NOMO-1 (cell line): ENCODE measurements around the gene CCL16.
"Not testable (repeated sequence)": the region's sequence is repeated elsewhere in the genome, so short reads cannot be mapped to it uniquely, and the experiment has no call there.

Experiments used
- DNase-seq, 2 experiments: peaks; one replicate each; lab custom pipeline; 2025; ENCODE audit not compliant: unreplicated experiment in 2 of 2; lab: John Stamatoyannopoulos, UW

The CCL16 gene, protein sequence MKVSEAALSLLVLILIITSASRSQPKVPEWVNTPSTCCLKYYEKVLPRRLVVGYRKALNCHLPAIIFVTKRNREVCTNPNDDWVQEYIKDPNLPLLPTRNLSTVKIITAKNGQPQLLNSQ

DNA sequence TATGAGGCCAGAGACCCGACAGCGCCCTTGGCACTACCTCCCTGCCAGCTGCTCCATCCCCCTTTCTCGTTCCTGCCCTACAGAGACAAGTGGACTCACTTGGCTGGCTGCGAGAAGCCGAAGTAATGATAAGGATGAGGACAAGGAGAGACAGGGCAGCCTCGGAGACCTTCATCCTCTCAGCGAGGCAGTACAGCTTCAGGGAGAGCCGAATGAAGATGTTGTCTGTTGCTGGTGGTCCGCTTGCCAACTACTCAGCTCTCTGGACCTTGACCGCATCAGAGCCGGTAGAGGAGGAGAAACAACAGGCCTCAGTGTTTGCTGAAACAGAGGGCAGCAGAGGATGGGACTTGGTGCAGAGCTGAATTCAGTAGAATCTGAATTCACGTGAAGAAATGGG is at the start of gene CCL16:
Gene CCL16 (minus strand): TSS at position 252 of the 400 bp plus-strand sequence. CDS start 77 bp downstream, at position 175.
- no peak for DNase-seq

DNA sequence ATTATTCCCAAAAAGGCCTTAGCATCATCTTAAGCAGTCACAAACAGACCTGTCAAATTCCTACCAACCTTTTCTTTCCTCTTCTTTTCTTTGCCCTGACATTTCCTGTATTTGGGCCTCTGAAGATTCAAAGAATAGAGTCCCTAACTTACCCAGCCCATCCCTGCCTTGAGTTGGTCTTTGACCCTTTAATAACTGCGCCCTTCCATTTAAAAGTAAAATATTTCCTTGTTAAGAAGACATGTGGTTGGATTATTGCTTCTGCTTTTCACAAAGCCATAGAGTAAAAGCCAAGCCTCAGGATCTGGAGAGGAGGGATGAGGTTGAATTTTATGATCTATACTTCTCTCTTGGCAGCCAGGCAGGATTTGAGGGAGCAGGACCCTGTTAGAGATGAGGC is 49.7 kb upstream of the CCL16 start:
- no peak for DNase-seq

DNA sequence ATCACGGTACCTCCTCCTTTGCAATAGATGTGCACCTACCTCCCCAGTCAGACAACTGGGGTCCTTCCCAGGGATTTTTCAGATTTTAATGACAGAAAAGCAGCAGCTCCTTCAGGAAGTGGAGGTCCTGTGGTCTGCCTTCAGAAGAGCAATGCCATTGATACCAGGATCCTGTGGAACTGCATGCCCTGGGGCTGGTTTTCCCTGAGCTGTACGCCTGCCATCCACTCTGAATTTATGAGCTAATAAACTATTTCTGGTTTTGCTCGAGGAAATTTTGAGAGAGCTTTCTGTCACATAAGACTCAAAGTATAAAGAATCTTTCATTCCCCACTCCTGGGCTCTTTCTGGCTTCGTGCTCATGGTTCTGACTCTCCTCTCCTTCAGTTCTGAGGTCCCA is 46.5 kb upstream of the CCL16 start:
- no peak for DNase-seq

DNA sequence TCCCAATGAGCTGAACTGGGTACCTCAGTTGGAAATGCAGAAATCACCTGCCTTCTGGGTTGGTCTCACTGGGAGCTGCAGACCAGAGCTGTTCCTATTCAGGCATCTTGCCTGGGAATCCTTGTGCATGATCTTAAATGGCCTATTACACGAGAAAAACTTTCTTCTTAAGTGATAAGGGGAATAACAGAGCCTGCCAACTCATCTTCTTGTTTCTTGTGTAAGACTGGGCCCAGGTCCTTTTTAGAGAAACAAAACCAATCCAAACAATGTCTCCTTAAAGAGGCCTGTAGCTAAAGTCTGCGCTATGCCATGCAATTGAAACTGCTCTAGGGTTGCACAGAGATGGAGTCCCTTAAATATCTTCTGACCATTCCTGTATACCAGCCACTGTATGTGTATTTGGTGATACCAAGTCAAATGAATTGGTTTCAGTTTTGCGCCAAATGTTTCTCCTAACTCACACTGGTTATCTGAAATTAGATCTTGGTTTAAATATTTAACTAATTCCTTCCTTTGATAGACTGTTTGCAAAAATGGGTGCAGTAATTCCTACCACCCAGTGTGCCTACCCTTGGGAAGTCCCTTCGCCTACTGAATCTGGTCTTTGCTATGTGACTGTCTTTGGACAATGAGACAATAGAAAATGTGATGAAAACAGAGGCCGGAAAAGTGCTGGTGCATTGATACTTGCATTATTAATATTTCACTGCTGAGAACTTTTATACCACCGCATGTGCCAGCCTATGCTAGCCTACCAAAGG is 43.0 kb upstream of the CCL16 start:
- DNase-seq: no peak

DNA sequence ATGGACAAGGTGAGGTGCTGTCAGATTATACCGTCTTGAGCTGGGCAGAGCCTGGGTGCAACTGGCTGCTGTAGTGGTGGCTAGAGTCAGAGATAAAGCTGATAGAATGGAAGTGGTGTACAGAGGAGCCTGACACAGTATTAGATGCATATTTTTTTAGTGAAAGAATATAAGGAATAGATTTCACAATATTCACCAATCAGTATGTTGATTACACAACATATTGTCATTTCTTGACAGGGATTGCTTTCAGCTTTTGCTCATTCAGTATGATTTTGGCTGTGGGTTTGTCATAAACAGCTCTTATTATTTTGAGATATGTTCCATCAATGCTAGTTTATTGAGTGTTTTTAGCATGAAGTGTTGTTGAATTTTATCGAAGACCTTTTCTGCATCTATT is 38.1 kb upstream of the CCL16 start:
- DNase-seq: no peak

DNA sequence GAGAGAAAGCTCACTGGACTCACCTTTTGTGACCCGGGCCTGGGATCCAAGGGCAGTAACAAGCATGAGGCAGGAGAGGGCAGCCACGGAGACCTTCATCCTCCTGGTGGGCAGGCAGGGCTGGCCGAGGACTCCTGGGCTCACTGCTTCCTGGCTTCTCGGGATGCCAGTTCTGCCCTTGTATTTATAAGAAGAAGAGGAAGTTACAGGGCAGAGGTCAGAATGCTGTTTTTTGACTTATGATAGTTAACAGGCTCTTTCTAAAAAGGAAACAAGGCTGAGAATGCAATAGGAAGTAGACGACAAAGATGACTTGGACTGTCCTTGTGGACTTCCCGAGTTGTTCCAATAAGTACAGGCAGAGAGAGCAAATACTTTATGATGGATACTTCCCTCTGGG is 36.5 kb upstream of the CCL16 start, which contains the start of gene CCL23:
Gene CCL23 (minus strand): TSS at position 174 of the 400 bp plus-strand sequence. CDS start 75 bp downstream, at position 99.
- DNase-seq: peak; percentile 37 to 79

DNA sequence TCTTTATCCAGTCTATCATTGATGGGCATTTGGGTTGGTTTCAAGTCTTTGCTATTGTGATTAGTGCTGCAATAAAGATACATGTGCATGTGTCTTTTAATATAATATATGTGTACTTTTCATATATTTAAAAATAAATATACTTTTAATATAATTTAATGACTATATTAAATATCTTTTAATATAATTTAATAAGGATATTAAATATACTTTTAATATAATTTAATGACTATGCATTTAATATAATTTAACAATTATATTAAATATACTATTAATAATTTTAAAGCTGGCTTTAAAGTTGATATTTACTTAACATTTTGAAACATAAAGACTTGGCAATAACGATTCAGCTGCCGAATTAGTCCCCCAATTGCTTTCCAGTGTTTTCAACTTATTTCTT is 35.3 kb upstream of the CCL16 start:
- no peak for DNase-seq

DNA sequence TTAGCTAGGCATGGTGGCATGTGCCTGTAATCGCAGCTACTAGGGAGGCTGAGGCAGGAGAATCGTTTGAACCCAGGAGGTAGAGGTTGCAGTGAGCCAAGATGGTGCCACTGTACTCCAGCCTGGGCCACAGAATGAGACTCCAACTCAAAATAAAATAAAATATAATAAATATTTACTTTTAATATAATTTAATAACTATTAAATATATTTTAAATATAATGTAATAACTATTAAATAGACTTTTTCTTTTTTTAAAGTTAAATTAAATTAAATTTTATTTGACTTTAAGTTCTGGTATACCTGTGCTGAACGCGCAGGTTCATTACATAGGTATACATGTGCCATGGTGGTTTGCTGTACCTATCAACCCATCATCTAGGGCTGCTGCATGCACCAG is 34.6 kb upstream of the CCL16 start:
- DNase-seq: not testable (repeated sequence)

DNA sequence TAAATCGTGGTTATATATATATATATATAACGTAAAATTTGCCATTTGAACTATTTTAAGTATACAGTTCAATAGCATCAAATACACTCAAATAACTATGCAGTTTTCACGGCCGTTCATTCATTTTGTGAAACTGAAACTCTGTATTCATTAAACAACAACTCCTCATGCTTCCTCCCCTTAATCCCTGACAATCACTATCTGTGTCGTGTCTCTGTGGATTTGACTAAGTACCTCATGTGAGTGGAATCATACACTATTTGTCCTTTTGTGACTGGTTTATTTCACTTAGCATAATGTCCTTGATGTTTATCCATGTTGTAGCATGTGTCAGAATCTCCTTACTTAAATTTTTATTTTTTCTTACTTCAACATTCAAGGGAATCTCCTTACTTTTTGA is 33.6 kb upstream of the CCL16 start:
- no peak for DNase-seq

DNA sequence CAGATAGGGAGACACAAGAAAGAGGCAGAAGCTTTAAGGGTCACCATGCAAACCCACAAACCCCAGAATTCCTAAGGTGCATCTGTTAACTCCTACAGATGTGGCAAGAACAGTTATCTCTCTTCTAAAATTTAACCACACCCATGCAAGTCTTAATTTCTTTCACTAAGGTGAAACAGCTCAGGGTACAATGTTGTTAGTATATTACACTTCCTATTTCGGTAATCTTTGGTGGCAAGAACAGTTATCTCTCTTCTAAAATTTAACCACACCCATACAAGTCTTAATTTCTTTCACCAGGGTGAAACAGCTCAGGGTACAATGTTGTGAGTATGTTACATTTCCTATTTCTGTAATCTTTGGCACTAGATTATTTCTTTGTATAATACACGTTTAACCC is 29.9 kb upstream of the CCL16 start:
- no peak for DNase-seq

DNA sequence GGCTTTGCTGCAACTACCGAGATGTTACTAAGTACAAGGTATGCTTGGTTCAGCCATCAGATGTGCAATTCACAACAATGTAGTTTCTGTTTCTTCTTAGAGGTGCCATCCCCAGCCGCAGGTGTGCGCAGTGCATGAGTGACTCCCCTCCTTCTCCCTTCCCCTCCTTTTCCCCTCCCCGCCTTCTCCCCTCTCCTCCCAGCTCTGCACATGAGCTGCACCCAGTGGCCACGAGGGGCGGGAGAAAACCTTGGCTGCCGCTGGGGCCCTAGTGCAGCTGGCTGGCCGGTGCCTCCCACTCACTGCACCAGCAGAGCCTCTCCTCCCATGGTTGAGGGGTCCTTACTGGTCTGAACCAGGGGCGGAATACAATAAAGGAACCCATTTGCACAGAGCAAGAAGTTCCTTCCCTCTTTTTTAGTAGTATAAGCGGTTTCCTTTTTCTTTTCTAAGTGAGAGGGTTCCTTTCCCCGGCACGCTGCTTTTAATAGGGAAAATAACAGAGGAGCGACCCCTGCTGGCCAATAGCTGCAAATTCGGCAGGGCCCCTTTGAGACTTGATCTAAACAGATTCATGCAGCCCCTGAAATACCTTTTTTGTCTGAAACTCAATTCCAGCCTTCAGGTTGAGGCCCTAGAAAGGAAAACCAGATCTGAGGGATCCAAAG is 27.8 kb upstream of the CCL16 start:
- DNase-seq: no peak

DNA sequence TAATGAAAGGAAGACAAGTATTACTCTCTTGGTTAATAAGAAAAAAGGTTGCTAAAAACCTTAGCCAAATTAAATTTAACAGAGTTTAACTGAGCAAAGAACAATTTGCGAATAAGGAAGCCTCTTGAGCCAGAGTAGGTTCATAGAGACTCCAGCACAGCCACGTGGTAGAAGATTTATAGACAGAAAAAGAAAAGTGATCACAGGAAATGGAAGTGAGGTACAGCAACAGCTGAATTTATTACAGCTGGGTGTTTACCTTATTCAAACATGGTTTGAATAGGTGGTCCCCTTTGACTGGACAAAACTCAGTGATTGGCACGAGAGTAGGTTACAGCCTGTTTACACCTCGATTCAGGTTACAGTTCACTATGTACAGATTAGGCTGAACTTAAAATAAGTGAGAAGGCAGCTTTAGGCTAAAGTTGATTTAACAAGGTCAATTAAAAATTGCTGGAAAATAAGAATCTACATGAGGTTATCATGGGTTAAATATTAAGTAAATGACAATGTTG is 23.4 kb upstream of the CCL16 start:
- peak in 1 of 2 experiments; percentile 21 for DNase-seq

DNA sequence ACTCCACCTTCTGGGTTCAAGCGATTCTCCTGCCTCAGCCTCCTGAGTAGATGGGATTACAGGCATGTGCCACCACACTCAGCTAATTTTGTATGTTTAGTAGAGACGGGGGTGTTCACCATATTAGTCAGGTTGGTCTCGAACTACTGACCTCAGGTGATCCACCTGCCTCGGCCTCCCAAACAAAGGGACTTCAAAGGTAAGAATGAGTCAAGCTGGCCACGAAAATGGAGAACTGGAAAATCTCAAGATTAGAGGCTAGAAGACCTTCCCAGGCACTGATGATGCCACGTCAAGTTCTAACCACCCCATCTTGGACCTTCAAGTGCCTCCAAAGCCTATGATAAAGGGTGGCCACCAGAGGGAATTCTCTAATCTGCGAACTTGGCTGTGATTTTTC is 21.3 kb upstream of the CCL16 start:
- DNase-seq: no peak

DNA sequence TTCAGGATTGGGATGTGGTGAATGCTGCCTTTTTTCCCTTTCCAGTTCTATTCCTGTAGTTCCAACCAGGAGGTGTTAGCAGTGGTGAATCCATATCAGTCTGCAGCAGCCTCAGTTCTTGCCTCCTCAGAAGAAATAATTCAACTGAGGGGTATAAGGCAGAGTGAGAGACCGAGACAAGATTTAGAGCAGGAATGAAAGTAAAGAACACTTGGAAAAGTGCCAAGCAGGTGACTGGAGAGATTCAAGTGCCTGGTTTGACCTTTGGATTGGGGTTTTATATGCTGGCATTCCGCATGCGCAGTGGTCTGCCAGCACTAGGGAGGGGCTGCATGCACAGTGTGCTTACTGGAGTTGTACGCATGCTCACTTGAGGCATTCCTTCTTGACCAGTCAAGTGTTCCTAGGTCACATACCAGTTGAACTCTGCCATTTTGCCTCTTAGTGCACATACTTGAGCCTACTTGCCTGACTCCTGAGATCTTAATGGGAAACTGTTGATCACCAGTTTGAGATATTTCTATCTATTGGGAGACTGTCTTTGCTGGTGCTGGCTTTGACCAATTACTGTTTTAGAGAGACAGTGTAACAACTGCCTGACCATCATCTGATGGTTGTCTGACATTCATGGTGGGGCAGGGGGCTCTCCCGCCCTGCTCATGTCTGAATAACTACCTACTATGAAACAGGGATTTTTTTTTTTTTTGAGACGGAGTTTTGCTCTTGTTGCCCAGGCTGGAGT is 20.7 kb upstream of the CCL16 start:
- no peak for DNase-seq

DNA sequence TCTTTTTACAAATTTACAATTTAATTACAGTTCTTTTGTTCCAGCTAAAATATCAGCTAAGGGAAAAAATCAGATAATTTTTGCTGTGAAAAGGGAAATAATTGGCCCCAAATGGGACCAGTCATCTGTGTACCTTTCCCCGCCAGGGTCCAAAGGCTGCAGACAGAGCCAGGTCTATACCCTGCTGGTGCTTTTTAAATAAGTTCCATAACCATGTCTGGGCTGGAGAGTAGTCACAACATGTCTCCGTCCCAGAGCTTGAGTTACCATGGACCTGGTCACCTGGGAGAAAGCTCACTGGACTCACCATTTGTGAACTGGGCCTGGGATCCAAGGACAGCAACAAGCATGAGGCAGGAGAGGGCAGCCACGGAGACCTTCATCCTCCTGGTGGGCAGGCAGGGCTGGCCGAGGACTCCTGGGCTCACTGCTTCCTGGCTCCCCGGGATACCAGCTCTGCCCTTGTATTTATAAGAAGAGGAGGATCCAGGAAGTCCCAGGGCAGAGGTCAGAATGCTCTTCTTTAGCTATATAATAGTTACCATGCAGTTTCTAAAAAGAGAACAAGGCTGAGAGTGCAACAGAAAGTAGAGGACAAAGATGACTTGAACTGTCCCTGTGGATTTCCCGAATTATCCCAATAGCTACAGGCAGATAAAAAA is 19.9 kb upstream of the CCL16 start, which contains the start of gene CCL15:
Gene CCL15 (minus strand): TSS at position 444 of the 662 bp plus-strand sequence. CDS start 61 bp downstream, at position 383.
- no peak for DNase-seq

DNA sequence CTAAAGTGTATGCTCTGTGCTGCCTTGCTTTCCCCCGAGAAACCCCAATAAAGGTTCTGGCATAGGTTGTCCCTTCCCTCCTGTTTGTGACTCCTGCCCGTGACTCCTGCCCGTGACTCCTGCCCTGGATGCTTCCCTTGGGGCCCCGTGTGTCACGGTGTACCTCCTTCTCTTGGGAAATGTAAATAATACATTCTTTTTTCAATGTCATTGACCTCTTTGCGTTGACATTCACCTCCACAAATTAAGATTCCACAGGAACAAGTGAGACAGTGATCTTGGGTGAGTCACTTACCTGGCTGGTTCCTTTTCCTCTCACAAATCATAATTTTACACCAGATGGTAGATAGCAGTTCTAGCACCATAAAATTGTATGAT is 19.4 kb upstream of the CCL16 start:
- no peak for DNase-seq

DNA sequence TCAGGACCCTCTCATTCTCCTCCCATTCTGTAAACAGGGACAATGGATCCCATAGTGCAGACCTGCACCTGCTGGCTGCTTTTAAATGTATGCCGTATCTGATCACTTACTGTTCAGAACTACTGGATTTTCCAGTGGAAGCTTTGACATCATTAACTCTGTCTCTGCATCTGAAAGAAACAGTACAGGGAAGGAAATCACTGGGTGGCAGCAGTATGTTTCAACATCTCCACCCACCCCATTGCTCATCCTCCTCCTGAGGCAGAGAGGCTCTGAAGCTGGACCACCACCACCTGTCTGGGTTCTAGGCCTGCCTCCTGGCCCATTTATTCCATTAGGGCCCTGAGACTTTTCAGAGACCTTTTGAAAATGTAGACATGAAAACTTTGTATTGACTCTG is 17.5 kb upstream of the CCL16 start:
- no peak for DNase-seq

DNA sequence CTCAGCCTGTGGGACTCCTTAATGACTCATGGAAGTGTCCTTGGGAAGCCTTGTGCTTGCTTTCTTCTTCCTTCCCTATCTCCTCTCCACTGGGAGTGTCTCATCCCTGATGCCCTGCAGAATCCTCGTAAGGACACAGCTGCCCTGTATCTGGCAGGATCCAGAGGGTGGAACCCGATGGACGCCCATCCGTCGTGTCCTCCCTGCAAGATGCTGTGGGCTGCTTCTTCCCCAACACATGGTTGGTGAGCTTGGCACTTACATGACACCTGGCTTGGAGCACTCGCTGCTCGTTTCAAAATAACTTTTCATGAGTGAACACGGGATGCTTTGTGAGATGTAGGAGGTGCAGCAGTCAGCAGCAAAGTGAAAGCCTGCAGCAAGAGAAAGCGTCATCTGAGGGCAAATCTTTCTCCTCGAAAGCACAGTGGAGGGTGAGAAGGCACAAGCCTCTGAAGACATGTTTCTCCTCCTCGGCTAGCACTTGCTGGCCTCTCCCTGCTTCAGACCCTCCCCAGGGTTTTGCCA is 16.8 kb upstream of the CCL16 start:
- no peak for DNase-seq

DNA sequence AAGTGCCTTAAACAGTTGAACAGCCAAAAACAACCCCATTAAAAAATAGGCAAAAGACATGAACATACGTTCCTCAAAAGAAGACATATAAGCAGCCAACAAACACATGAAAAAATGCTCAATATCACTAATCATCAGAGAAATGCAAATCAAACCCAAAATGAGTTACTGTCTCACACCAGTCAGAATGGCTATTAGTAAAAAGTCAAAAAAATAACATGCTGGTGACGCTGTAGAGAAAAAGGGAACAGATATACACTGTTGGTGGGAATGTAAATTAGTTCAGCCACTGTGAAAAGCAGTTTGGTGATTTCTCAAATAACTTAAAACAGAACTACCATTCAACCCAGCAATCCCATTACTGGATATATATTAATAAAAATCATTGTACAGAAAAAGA is 14.0 kb upstream of the CCL16 start:
- DNase-seq: not testable (repeated sequence)

DNA sequence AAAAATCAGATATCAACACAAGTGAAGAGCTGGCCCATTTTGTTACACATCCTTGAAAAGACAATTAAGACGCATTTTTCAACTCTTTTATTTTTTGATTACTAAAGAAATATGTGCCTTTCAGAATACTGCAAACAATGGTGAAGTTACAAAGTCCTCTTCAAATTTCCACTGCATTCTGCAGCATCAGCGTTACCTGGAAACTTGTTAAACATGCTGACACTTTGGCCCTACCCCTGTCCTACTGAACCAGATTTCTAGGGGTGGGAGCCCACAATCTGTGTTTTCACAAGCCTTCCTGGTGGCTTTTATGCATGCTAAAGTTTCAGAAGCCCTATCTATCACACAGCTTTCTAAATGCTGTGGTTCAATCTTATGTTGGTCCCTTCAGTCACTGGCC is 9.8 kb upstream of the CCL16 start:
- no peak for DNase-seq
